Ovary (tissue), 9 donors: ENCODE data around the gene HDAC7. TPM values are rescaled to one million over a fixed set of nuclear protein-coding genes. Genes with fewer than 3 reads are reported as not detected.

Experiments
- DNase-seq, 5 donors: peaks; one replicate each; pipeline ENCODE4 v3.0.0-alpha.2; 2019 to 2020
- H3K27ac ChIP-seq, 2 donors: fragments of 200-600 bp; one replicate each; pipeline versions ENCODE4 v1.5.1 to v1.8.0; 2019 to 2022
- H3K27me3 ChIP-seq: fragments of 200-600 bp; one replicate; pipeline ENCODE4 v1.8.0; 2022
- H3K36me3 ChIP-seq: fragments of 200-600 bp; sonication (generic); one replicate; pipeline ENCODE4 v1.5.1; 2019
- H3K4me1 ChIP-seq: one replicate; pipeline ENCODE4 v1.8.1; 2013; ENCODE audit warnings: mild to moderate bottlenecking, moderate library complexity; ENCODE audit not compliant: insufficient read depth
- H3K4me3 ChIP-seq: fragments of 200-600 bp; sonication (generic); one replicate; pipeline ENCODE4 v1.5.1; 2017
- H3K9me3 ChIP-seq, 2 donors: fragments of 200-600 bp in 1 of 2; sonication (generic) in 1 of 2; one replicate each; pipeline versions ENCODE4 v1.5.1 to v1.8.1; 2013 to 2019; ENCODE audit warnings: mild to moderate bottlenecking in 1 of 2, moderate library complexity in 1 of 2
- EP300 ChIP-seq: sonication (generic); formaldehyde crosslinking; IDR thresholded peaks from one replicate; pipeline ENCODE4 v1.6.1; 2017; ENCODE audit warnings: antibody characterized with exemption
- POLR2A ChIP-seq: fragments of 450-650 bp; IDR thresholded peaks from one replicate; pipeline ENCODE4 v1.6.1; 2017; ENCODE audit warnings: antibody characterized with exemption, mild to moderate bottlenecking, moderate library complexity
- WGBS, 3 donors: extraction: QIAGEN DNeasy Blood & Tissue Kit in 1 of 3; methylation state at CpG; one replicate each; pipeline versions ENCODE4 v1.1.5 to v1.1.7; 2013 to 2017; 5-methylcytosine and 5-hydroxymethylcytosine counted together
- intact Hi-C, 4 donors: fragments of 100-400 bp; cut with DNase I; formaldehyde crosslinking; loops; one replicate each; pipeline versions ENCODE4 v1.11.0 to v1.15.1; 2022 to 2023
- polyA plus RNA-seq, 2 donors: library from polyadenylated mRNA; stranded (reverse); fragments of 200-250 nt in 1 of 2; fragments of 350-450 nt in 1 of 2; fragmentation: Illumina TruSeq in 1 of 2; extraction: RNeasy Lipid Tissue Mini Kit (QIAGEN cat#74804) in 1 of 2; gene quantifications; one replicate each; pipeline ENCODE4 v1.2.3, GENCODE V29; 2013 to 2014
- total RNA-seq, 7 donors: library from RNA; depleted of rRNA in 2 of 7; stranded (reverse); fragments of >200 nt in 2 of 7; fragmentation: NEBNext Ultra II Directional in 3 of 7; extraction: Animal tissue kit (Norgen Biotek cat#: 25700) in 3 of 7; gene quantifications; one replicate each; pipeline versions ENCODE4 v1.1.0 to v1.2.4, GENCODE V29; 2016 to 2023
- TF ChIP-seq, protein P1 (sequence below), 3 donors: fragments of 450-650 bp in 2 of 3; fragments of 200-600 bp in 1 of 3; IDR thresholded peaks; one replicate each; pipeline versions ENCODE4 v1.5.1 to v1.8.0; 2016 to 2022; ENCODE audit warnings: antibody characterized with exemption in 3 of 3, mild to moderate bottlenecking in 1 of 3
- donor health status: DM: no; HTN: no; CAD: no; lungs with moderate emphysema.
- donor health status: DM: no; HTN: no; CAD: no.
- donor health status: Bipolar disorder and iron deficiency.
- donor health status: DM: yes; HTN: yes; CAD: no.
- donor health status: DM: no; HTN: no; CAD: no.
- donor health status: DM: yes; HTN: yes; CAD: no.

HDAC7 gene
- total and polyA plus RNA-seq, 9 donors: 40.1 to 151 (median 102) TPM

DNA sequence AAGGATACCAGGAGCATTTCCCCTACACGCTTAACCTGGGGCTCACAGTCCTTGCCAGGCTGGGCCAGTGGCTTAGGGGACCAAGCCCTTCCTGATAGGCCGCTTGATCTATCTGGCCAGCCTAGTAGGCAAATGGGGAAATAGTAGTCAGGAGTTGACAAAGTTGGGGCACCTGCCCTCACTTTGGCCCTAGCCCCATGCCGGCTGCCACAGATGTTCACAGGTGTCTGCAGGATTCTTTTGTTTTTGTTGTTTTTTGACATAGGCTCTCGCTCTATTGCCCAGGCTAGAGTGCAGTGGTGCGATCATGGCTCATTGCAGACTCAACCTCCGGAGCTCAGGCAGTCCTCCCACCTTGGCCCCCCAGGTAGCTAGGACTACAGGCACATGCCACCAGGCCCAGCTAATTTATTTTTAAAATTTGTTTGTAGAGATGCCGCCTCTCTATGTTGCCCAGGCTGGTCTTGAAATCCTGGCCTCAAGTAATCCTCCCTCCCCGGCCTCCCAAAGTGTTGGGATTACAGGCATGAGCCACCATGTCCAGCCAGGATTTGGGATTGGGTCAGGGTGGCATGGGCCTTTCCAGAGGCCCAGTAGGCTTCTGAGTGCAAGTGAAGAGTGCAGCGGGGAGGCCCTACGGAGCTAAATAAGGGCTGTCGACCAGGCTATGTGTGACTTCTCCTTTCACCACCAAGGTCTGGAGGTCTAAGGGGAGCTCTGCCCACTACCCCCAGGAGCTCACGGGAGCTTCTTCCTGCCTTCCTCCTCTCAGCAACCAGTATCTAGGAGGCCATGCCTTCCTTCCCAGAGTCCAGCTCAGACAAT is 15.5 kb upstream of the HDAC7 start:
- 84 to 87% (median 87%) methylated on average over 12 of the region's 12 CpGs for WGBS, 3 donors
- Histone ChIP-seq H3K4me1 (no peaks in the 10 kb centered on the region), H3K36me3 (no peaks in the 10 kb centered on the region), H3K27ac (no peak overlapping the region), H3K27me3 (no peaks in the 10 kb centered on the region), H3K9me3 (no peaks in the 10 kb centered on the region), H3K4me3 (no peak overlapping the region)
- intact Hi-C loops: loop anchor here (5.0 to 10.0 kb wide), 6 partner anchors 33 to 118 kb away; no protein-coding TSS in a partner anchor
- DNase-seq: peak in 1 of 5 donors; percentile 16
- TF ChIP-seq, protein P1, sequence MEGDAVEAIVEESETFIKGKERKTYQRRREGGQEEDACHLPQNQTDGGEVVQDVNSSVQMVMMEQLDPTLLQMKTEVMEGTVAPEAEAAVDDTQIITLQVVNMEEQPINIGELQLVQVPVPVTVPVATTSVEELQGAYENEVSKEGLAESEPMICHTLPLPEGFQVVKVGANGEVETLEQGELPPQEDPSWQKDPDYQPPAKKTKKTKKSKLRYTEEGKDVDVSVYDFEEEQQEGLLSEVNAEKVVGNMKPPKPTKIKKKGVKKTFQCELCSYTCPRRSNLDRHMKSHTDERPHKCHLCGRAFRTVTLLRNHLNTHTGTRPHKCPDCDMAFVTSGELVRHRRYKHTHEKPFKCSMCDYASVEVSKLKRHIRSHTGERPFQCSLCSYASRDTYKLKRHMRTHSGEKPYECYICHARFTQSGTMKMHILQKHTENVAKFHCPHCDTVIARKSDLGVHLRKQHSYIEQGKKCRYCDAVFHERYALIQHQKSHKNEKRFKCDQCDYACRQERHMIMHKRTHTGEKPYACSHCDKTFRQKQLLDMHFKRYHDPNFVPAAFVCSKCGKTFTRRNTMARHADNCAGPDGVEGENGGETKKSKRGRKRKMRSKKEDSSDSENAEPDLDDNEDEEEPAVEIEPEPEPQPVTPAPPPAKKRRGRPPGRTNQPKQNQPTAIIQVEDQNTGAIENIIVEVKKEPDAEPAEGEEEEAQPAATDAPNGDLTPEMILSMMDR (IDR thresholded peaks at IDR 0.05): no peak
- no peak for TF ChIP-seq EP300
- TF ChIP-seq POLR2A: no peak

DNA sequence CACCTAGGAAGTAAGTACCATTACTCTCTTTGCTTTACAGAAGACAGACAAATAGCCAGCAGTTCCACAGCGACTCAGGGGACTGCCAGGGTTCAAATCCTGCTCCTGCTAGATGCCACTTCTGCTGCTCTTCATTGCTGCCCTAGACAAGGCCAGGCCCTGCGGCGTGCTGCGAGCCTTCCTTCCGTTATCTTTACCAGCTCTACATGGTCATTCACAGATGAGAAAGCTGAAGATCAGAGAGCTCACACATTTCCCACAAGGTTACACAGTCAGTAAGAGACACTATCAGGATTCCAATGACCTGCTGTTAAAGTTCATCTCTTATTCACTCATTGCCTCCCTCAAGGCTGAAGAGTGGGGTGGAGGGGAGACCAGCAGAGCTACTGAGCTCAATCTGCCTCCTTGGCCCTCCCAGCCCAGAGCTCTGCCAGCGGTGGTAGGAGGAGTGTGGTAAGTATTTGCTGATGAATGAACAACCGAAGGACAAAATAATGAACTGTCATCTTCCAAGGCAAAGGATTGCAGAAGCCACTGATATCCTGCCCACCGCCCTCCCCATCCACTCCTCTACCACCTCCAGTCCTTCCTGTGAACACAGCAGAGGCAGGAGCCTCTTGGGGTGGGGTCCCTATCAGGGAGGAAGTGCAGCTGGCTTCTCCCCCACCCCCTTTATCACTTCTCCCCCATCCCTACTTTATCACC is 14.6 kb upstream of the HDAC7 start:
- Histone ChIP-seq H3K36me3 (no peaks in the 10 kb centered on the region), H3K27me3 (no peaks in the 10 kb centered on the region), H3K27ac (no peak overlapping the region), H3K4me3 (no peak overlapping the region), H3K9me3 (no peaks in the 10 kb centered on the region), H3K4me1 (peaks cover 1% of the 10 kb centered on the region)
- DNase-seq: peak in 1 of 5 donors; percentile 12
- WGBS, 3 donors: 78 to 84% (median 81%) methylated on average over 8 of the region's 8 CpGs
- intact Hi-C loops: loop anchor here in 1 of 4 donors (10.0 kb wide), 2 partner anchors 50 to 100 kb away; no protein-coding TSS in a partner anchor
- TF ChIP-seq POLR2A (no peak), EP300 (no peak)
- TF ChIP-seq, protein P1 (IDR thresholded peaks at IDR 0.05): no peak

DNA sequence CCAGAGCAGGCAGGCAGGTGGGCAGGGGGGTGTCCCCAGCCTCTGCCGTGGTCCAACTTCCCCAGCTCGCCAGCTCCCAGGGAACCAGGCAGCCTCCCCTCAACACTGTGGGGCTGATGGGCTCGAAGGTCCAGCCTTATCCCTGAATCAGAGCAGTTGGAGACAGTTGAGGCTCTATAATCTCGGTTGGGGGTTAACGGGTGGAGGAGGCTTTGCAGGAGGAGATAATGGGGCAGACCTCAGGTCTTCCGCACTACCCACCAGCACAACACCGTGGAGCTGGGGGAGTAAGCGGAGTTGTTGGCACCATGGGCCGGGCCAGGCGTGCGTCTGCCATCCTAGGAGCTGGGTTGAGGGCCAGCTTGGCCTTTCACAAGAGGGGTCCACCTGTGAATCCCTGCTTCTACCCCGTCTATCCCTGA is 13.9 kb upstream of the HDAC7 start:
- Histone ChIP-seq H3K4me3 (no peak overlapping the region), H3K27me3 (no peaks in the 10 kb centered on the region), H3K9me3 (no peaks in the 10 kb centered on the region), H3K36me3 (no peaks in the 10 kb centered on the region), H3K4me1 (peaks cover 6% of the 10 kb centered on the region), H3K27ac (no peak overlapping the region)
- TF ChIP-seq, protein P1 (IDR thresholded peaks at IDR 0.05): no peak
- TF ChIP-seq EP300 (no peak), POLR2A (no peak)
- intact Hi-C loops: loop anchor here in 1 of 4 donors (10.0 kb wide), 2 partner anchors 49 to 99 kb away; no protein-coding TSS in a partner anchor
- WGBS, 3 donors: 86 to 91% (median 89%) methylated on average over 12 of the region's 12 CpGs
- peak in 1 of 5 donors; percentile 21 for DNase-seq

DNA sequence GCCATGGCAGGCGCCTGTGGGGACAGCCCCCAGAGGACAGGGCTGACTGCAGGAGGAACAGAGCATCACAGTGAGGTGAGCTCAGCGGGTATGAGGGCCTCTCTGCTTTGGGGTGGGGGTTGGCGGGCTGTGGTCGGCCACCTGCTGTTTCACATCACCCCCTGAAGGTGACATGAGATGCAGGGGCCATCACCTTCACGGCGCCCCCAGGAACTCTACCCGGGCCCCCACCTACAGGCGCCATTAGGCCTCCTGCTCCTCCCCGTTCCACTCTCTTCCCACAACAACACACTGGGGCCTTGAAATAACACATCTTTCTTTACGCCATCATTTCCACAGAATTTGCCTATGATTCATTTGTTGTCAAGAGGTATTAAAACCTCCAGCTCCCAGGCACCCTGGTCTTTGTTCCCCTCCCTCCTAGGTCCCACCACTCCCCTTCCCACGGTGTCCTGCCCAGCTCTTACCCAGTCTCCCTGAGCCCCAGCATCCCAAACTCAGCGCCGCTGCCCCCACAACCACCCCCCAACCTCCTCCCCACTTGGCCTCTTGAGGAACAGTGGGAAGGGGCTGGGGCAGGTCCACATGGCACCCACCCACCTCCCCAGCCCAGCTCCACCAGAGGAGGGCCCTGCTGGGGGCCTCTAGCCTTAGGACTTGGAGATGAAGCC is 12.7 kb upstream of the HDAC7 start:
- H3K27ac ChIP-seq: no peak overlapping the region
- intact Hi-C loops: loop anchor here in 1 of 4 donors (10.0 kb wide), 2 partner anchors 48 to 98 kb away; no protein-coding TSS in a partner anchor
- no peaks in the 10 kb centered on the region for H3K27me3 ChIP-seq
- no peak for TF ChIP-seq EP300
- TF ChIP-seq, protein P1 (IDR thresholded peaks at IDR 0.05): no peak
- TF ChIP-seq POLR2A: no peak
- peak in 1 of 5 donors; percentile 30 for DNase-seq
- H3K4me3 ChIP-seq: no peak overlapping the region
- no peaks in the 10 kb centered on the region for H3K9me3 ChIP-seq
- 86 to 89% (median 88%) methylated on average over 13 of the region's 13 CpGs for WGBS, 3 donors
- H3K36me3 ChIP-seq: no peaks in the 10 kb centered on the region
- H3K4me1 ChIP-seq: peaks cover 11% of the 10 kb centered on the region
